Activated CD8-positive, alpha-beta T cell treated with anti-CD3 and anti-CD28 coated beads for 36 hours (primary cell): ENCODE data around the gene PPOX. TPM values are rescaled to one million over a fixed set of nuclear protein-coding genes. Genes with fewer than 3 reads are reported as not detected.

ENCODE experiments used
- ATAC-seq: fragments of 200-7000 bp; cut with Tn5 transposase; one replicate; pipeline ENCODE4 v1.10.0; 2021; ENCODE audit warnings: mild to moderate bottlenecking, moderate library complexity
- CTCF ChIA-PET: fragments of 350-600 bp; sonication (Branson Sonifier 250); formaldehyde crosslinking; loops from one replicate; lab custom pipeline; 2021; ENCODE audit warnings: antibody characterized with exemption; lab: Charles Lee
- POLR2A ChIA-PET: fragments of 350-600 bp; sonication (Branson Sonifier 250); formaldehyde crosslinking; loops from one replicate; lab custom pipeline; 2021; ENCODE audit warnings: antibody characterized with exemption; lab: Charles Lee
- DNase-seq: peaks from one replicate; pipeline ENCODE4 v3.0.0-alpha.2; 2020
- H3K27ac Mint-ChIP-seq: one replicate; pipeline ENCODE4 v1.8.0; 2021; ENCODE audit warnings: mild to moderate bottlenecking, mixed read lengths
- H3K27me3 Mint-ChIP-seq: one replicate; pipeline ENCODE4 v1.8.0; 2021; ENCODE audit warnings: mixed read lengths
- H3K36me3 Mint-ChIP-seq: one replicate; pipeline ENCODE4 v1.8.0; 2021; ENCODE audit warnings: low read depth, mixed read lengths
- H3K4me1 Mint-ChIP-seq: one replicate; pipeline ENCODE4 v1.8.0; 2021; ENCODE audit warnings: low read depth, mixed read lengths
- H3K4me3 Mint-ChIP-seq: one replicate; pipeline ENCODE4 v1.8.0; 2021; ENCODE audit warnings: mild to moderate bottlenecking, moderate library complexity, mixed read lengths
- H3K9me3 Mint-ChIP-seq: one replicate; pipeline ENCODE4 v1.8.0; 2021; ENCODE audit warnings: mixed read lengths
- intact Hi-C: fragments of 100-400 bp; cut with micrococcal nuclease; formaldehyde crosslinking; loops from one replicate; pipeline ENCODE4 v1.10.0; 2022
- total RNA-seq, 2 experiments: library from RNA; stranded (reverse); gene quantifications; one replicate each; pipeline ENCODE4 v1.2.3, GENCODE V29; 2021
- TF ChIP-seq, protein P1 (sequence below): fragments of 200-600 bp; IDR thresholded peaks from one replicate; pipeline ENCODE4 v1.8.0; 2022; ENCODE audit warnings: antibody characterized with exemption, mild to moderate bottlenecking

Gene PPOX
- total RNA-seq, 2 experiments from 2014 or later = 24.4 to 24.9 TPM

DNA sequence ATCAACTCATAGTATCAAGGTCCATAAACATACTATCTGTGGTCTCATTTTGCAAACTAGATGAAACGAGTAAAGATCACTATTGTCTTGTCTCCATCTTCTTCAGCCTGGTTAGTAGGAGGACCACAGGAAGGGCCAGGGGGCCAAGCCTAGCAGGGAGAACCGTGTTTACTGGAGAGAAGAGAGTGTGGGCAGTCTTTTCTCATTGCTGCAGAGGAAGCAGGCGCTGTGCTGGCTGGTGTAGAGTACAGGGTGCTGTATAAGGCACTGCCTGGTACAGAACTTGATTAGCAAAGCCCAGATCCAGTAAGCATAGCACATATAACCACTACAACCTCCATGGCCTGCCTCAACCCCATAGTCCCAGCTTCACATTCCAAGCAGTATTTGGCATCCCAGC is 21.1 kb downstream of the PPOX start:
- CTCF ChIA-PET = interaction anchor here (1.3 to 1.6 kb wide), 3 partner anchors 10 to 104 kb away, joined by 3 to 5 read pairs (median 5); partner anchors contain the start of genes B4GALT3 and TOMM40L
- no peak for ATAC-seq
- POLR2A ChIA-PET = interaction anchor here (1.0 to 1.4 kb wide), 2 partner anchors 30 to 38 kb away, joined by 3 to 6 read pairs; partner anchors contain the start of gene TOMM40L

DNA sequence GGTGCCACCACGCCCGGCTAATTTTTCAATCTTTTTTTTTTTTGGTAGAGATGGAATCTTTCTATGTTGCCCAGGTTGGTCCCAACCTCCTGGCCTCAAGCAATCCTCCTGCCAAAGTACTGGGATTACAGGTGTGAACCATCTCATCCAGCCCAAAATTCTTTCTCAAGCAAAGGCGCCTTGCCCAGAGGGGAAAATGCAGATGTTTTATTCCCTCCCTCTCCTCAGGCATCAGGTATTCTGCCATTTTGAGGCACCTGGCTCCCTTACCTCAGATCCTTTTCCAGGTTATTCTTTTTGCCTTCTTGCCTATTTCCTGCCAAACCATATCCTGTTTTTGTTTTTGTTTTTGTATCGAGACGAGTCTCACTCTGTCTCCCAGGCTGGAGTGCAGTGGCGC is 22.2 kb downstream of the PPOX start:
- TF ChIP-seq, protein P1, sequence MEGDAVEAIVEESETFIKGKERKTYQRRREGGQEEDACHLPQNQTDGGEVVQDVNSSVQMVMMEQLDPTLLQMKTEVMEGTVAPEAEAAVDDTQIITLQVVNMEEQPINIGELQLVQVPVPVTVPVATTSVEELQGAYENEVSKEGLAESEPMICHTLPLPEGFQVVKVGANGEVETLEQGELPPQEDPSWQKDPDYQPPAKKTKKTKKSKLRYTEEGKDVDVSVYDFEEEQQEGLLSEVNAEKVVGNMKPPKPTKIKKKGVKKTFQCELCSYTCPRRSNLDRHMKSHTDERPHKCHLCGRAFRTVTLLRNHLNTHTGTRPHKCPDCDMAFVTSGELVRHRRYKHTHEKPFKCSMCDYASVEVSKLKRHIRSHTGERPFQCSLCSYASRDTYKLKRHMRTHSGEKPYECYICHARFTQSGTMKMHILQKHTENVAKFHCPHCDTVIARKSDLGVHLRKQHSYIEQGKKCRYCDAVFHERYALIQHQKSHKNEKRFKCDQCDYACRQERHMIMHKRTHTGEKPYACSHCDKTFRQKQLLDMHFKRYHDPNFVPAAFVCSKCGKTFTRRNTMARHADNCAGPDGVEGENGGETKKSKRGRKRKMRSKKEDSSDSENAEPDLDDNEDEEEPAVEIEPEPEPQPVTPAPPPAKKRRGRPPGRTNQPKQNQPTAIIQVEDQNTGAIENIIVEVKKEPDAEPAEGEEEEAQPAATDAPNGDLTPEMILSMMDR = no peak
- intact Hi-C loops = no loop called here
- no peak for ATAC-seq
- Mint-ChIP-seq H3K4me1 (peaks cover 53% of the 10 kb centered on the region), H3K9me3 (no peaks in the 10 kb centered on the region), H3K36me3 (no peaks in the 10 kb centered on the region), H3K27ac (peak overlapping the region; percentile 74), H3K27me3 (no peaks in the 10 kb centered on the region), H3K4me3 (no peak overlapping the region)
- CTCF ChIA-PET = interaction anchor here (0.9 to 1.5 kb wide), 2 partner anchors 11 to 37 kb away, joined by 3 to 5 read pairs; partner anchors contain the start of gene TOMM40L
- POLR2A ChIA-PET = no interaction called here
- no peak for DNase-seq

More for the DNA sequence above, 21.1 kb downstream of the PPOX start:
- peaks cover 56% of the 10 kb centered on the region for H3K4me1 Mint-ChIP-seq
- peak overlapping the region; percentile 95 for H3K27ac Mint-ChIP-seq
- no peaks in the 10 kb centered on the region for H3K27me3 Mint-ChIP-seq
- TF ChIP-seq, protein P1 = no peak
- no peak for DNase-seq
- H3K9me3 Mint-ChIP-seq = no peaks in the 10 kb centered on the region
- H3K36me3 Mint-ChIP-seq = no peaks in the 10 kb centered on the region
- H3K4me3 Mint-ChIP-seq = no peak overlapping the region
- intact Hi-C loops = no loop called here

DNA sequence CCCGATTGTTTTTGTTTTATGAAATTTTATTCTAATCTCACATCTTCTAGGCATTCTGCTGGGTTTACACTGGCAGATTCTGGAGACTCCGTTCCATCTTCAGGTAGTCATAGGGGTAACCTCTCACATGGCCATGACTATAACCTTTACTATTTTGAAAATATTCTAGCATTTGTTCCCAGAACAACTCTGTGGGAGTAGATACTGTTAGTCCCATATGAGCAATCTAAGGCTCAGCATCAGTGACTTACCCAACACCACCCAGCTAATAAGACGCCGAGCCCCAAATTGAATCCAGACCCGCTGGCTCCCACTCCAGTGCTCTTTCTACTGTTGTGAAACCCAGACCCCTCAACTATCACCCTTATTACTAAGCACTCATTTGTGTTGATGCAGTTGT is 22.8 kb downstream of the PPOX start:
- TF ChIP-seq, protein P1 = no peak
- Mint-ChIP-seq H3K36me3 (no peaks in the 10 kb centered on the region), H3K27ac (no peak overlapping the region), H3K9me3 (no peaks in the 10 kb centered on the region), H3K4me3 (no peak overlapping the region), H3K4me1 (peaks cover 47% of the 10 kb centered on the region), H3K27me3 (no peaks in the 10 kb centered on the region)
- POLR2A ChIA-PET = no interaction called here
- CTCF ChIA-PET = interaction anchor here (0.9 to 1.2 kb wide), 2 partner anchors 10 to 194 kb away, joined by 3 read pairs; no protein-coding TSS in a partner anchor
- ATAC-seq (no peak), DNase-seq (no peak)
- intact Hi-C loops = no loop called here

DNA sequence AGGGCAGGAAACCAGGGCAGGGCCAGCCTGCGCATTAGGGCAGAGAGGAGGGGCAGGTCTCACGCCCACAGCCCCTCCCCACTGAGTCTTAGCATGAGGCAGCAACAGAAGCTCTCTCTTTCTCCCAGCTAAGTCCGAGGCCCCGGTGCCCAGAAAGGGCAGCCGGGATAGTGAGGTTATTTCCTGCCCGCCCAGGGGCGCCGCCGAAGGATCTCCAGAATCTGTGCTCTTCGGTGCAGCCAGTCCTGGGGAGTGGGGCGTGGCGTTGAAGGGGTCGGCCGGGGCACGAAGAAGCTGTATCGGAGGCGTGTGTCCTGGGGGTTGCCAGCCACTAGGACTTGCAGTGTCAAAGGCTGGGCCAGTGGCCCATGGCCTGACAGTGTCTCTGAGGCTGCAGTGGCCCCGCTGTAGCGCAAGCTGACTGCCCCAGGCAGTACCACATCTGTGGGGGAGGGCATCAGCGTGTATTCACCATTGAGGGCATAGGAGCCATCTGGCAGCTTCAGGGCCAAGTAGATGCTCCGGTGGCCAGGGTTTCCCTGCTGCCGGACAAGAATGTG is 24.8 kb downstream of the PPOX start:
- intact Hi-C loops = loop anchor here (10.0 kb wide), 1 partner anchor 114 kb away; the partner anchor contains the start of gene MPZ
- ChIA-PET CTCF (interaction anchor here (1.0 to 5.2 kb wide), 14 partner anchors 8 to 197 kb away, joined by 3 to 76 read pairs (median 16); partner anchors contain the start of genes APOA2, FCER1G, NDUFS2 and NIT1), POLR2A (interaction anchor here (0.9 to 4.0 kb wide), 5 partner anchors 8 to 34 kb away, joined by 4 to 29 read pairs (median 7); partner anchors contain the start of genes B4GALT3 and NDUFS2)
- Mint-ChIP-seq H3K4me1 (peaks cover 39% of the 10 kb centered on the region), H3K4me3 (no peak overlapping the region), H3K27ac (no peak overlapping the region), H3K9me3 (no peaks in the 10 kb centered on the region), H3K36me3 (no peaks in the 10 kb centered on the region), H3K27me3 (no peaks in the 10 kb centered on the region)
- DNase-seq (no peak), ATAC-seq (no peak)
- TF ChIP-seq, protein P1 = no peak

DNA sequence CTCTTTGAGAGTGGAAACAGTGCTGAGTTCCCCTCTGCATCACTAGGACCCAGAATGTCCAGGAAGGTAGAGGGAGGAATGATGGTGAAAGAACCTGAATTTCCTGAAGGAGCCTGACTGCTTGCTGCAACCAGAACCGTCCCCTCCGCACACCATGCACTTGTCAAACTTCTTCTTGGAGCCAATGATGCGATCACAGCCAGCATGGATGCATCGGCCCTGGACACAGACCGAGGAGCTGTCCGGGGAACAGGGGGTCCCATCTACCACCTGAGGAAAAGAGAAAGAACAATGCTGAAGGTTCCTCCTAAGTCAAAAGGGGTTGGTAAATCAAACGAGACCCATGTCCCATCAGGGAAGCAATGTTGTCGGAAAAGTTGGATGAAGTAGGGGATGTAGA is 25.7 kb downstream of the PPOX start:
- H3K4me1 Mint-ChIP-seq = peaks cover 31% of the 10 kb centered on the region
- no peaks in the 10 kb centered on the region for H3K9me3 Mint-ChIP-seq
- no peak overlapping the region for H3K27ac Mint-ChIP-seq
- intact Hi-C loops = loop anchor here (10.0 kb wide), 1 partner anchor 113 kb away; the partner anchor contains the start of gene MPZ
- no peaks in the 10 kb centered on the region for H3K27me3 Mint-ChIP-seq
- ChIA-PET CTCF (interaction anchor here (0.6 to 5.2 kb wide), 23 partner anchors 10 to 196 kb away, joined by 3 to 76 read pairs (median 5); partner anchors contain the start of genes APOA2, FCER1G, NDUFS2 and NIT1), POLR2A (interaction anchor here (0.6 to 4.0 kb wide), 8 partner anchors 9 to 46 kb away, joined by 3 to 29 read pairs (median 5); partner anchors contain the start of genes B4GALT3, NDUFS2 and NR1I3)
- TF ChIP-seq, protein P1 = no peak
- ATAC-seq (no peak), DNase-seq (no peak)
- no peak overlapping the region for H3K4me3 Mint-ChIP-seq
- no peaks in the 10 kb centered on the region for H3K36me3 Mint-ChIP-seq
